ENCODE data around the gene ADSL. TPM values are rescaled to one million over a fixed set of nuclear protein-coding genes. Genes with fewer than 3 reads are reported as not detected.
A peak's percentile ranks its signal among the peaks of the same experiment; 100 is the strongest.

Gene ADSL
- total and polyA plus RNA-seq, 2 of the 4 experiments (the other 2 are of a cell fraction), result 93.6 to 229 TPM

DNA sequence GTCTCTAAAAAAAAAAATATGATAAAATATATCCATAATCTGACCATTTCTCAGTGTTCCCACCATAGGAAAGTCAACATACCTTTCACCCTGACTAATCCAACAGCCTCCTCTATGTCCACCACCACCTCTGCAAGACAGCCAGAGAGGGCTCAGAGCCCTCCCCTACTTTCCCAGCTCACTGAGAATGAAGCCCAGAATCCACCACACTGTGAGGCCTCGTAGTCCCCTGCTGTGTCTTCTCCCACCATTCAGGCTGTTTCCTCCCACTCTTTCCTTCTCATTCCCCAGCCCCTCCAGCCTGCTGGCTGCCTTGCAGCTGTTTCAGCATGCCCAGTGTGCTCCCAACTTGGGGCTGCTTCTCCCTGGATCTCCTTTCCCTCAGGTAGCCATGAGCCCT lies 51.1 kb downstream of the ADSL start:
- ChIA-PET POLR2A (ENCODE audit: unreplicated experiment) (no interaction called here), CTCF (interaction anchor here (0.6 kb wide), 1 partner anchor 13 kb away, joined by 5 read pairs; no protein-coding TSS in a partner anchor)
- Histone ChIP-seq H3K27me3 (ENCODE audit: control insufficient read depth, insufficient read depth, low read length) (no peaks in the 10 kb centered on the region), H3K18ac (ENCODE audit: low read depth, low read length) (no peak overlapping the region), H2AK5ac (ENCODE audit: low read depth, low read length) (peak overlapping the region; percentile 66), H3K4ac (ENCODE audit: low read depth, low read length) (peak overlapping the region; percentile 49), H2AFZ (replicated peaks; ENCODE audit: low read length, poor library complexity) (peak overlapping the region; percentile 47), H3K9ac (ENCODE audit: low read depth, low read length) (no peak overlapping the region), H3K56ac (ENCODE audit: extremely low read depth, insufficient read depth, low read length) (no peak overlapping the region), H2BK20ac (ENCODE audit: low read depth, low read length) (0 out of 2 replicates have a peak overlapping the region, but pooled peaks have one; percentile 1), H4K5ac (ENCODE audit: low read depth, low read length) (peak overlapping the region; percentile 4; the same call in 1 of the 2 replicates), H4K20me1 (ENCODE audit: insufficient read depth, low read length) (peaks cover 9% of the 10 kb centered on the region), H2BK5ac (ENCODE audit: low read depth, low read length, poor library complexity, severe bottlenecking) (peak overlapping the region; percentile 25), H3K14ac (replicated peaks; ENCODE audit: low read depth, low read length) (peak overlapping the region; percentile 23), H2BK15ac (ENCODE audit: low read depth, low read length) (peak overlapping the region; percentile 74; the same call in 1 of the 3 replicates), H3K9me1 (ENCODE audit: insufficient read depth, low read length) (peaks cover 13% of the 10 kb centered on the region), H3K36me3 (ENCODE audit: control insufficient read depth, insufficient read depth, low read length) (peaks cover 15% of the 10 kb centered on the region), H3K79me1 (ENCODE audit: low read depth in 1 of 2, low read length in 2 of 2) (peaks cover 36 to 64% of the 10 kb centered on the region in 2 experiments), H3K27ac (ENCODE audit: insufficient read depth, low read length) (peak overlapping the region; percentile 12; the same call in 1 of the 2 replicates), H3K9me3 (ENCODE audit: control insufficient read depth, insufficient read depth, low read length) (no peaks in the 10 kb centered on the region), H4K8ac (ENCODE audit: low read depth in 2 of 2, low read length in 2 of 2) (peak overlapping the region in 1 of 2 experiments; percentile 34; a peak in 2 of 4 replicates), H3K4me1 (ENCODE audit: control insufficient read depth, insufficient read depth, low read length) (peaks cover 8% of the 10 kb centered on the region), H3K4me3 (ENCODE audit: insufficient read depth, low read depth, low read length) (no peak overlapping the region), H4K91ac (ENCODE audit: insufficient read depth, low read depth, low read length) (peak overlapping the region; percentile 45), H2AK9ac (replicated peaks; ENCODE audit: low read depth, low read length, poor library complexity) (peak overlapping the region; percentile 83), H2BK120ac (ENCODE audit: low read depth, low read length) (no peak overlapping the region), H3K23ac (ENCODE audit: low read depth, low read length) (0 out of 2 replicates have a peak overlapping the region, but pooled peaks have one; percentile 35), H3K4me2 (ENCODE audit: low read depth, low read length) (no peak overlapping the region)
- TF ChIP-seq CEBPB (IDR thresholded peaks at IDR 0.05; ENCODE audit: low read depth, low read length) (no peak), FOS (IDR thresholded peaks at IDR 0.05; ENCODE audit: low read depth, low read length) (no peak)
- dilution Hi-C loops (cut with HindIII; ENCODE audit: low sequenced_read_pairs, unreplicated experiment) (no loop called here), in situ Hi-C loops (cut with MboI; ENCODE audit: low sequenced_read_pairs) (no loop called here), intact Hi-C loops (cut with micrococcal nuclease) (no loop called here)
- peak; percentile 50 for ATAC-seq (ENCODE audit: low read depth)
- peak; percentile 54 for DNase-seq
- no TSS peak for BruUV-seq (replicated peaks)
- no CpG with 5 or more reads among the region's 1 CpG for WGBS, 2 experiments (ENCODE audit: extremely low coverage in 2 of 2, insufficient read length in 1 of 2)
